Thoracic aorta (tissue), 2 donors: ENCODE data around the gene PLEKHA5. TPM values are rescaled to one million over a fixed set of nuclear protein-coding genes. Genes with fewer than 3 reads are reported as not detected.
"Not testable (repeated sequence)": the region's sequence is repeated elsewhere in the genome, so short reads cannot be mapped to it uniquely, and the experiment has no call there.

Experiments
- ATAC-seq: fragments of 150-250 bp; one replicate; pipeline ENCODE4 v1.8.0; 2017; ENCODE audit warnings: low read depth; ENCODE audit not compliant: insufficient number of reproducible peaks, low FRiP score
- DNase-seq: peaks from one replicate; pipeline ENCODE4 v3.0.0-alpha.2; 2020; ENCODE audit warnings: low spot score
- H3K27ac ChIP-seq, 2 donors: fragments of 200-600 bp; sonication (generic); 1 replicate in 1 of 2; 2 replicates in 1 of 2; pipeline ENCODE4 v1.5.1; 2016; ENCODE audit warnings: mild to moderate bottlenecking in 2 of 2, moderate library complexity in 2 of 2
- H3K27me3 ChIP-seq: fragments of 200-600 bp; sonication (generic); replicated peaks from 2 replicates; pipeline ENCODE4 v1.6.0; 2016; ENCODE audit warnings: mild to moderate bottlenecking; ENCODE audit not compliant: insufficient read depth
- H3K36me3 ChIP-seq: fragments of 200-600 bp; sonication (generic); one replicate; pipeline ENCODE4 v1.5.1; 2016
- H3K4me1 ChIP-seq, 2 donors: fragments of 200-600 bp; sonication (generic); 1 replicate in 1 of 2; 2 replicates in 1 of 2; pipeline versions ENCODE4 v1.5.1 to v1.6.0; 2016; ENCODE audit warnings: low read depth in 2 of 2, mild to moderate bottlenecking in 1 of 2; ENCODE audit not compliant: control insufficient read depth in 1 of 2
- H3K4me3 ChIP-seq: fragments of 200-600 bp; sonication (generic); 2 replicates; pipeline ENCODE4 v1.5.1; 2016; ENCODE audit warnings: mild to moderate bottlenecking
- H3K9me3 ChIP-seq: fragments of 200-600 bp; sonication (generic); 2 replicates; pipeline ENCODE4 v1.5.1; 2016
- CTCF ChIP-seq: fragments of 200-600 bp; sonication (generic); IDR thresholded peaks from one replicate; pipeline ENCODE4 v1.5.1; 2019; ENCODE audit warnings: antibody characterized with exemption
- total RNA-seq, 2 donors: library from RNA; depleted of rRNA; stranded (reverse); fragments of >200 nt; gene quantifications; one replicate each; pipeline versions ENCODE4 v1.1.0 to v1.2.3, GENCODE V29; 2016

PLEKHA5 gene
- total RNA-seq, 2 donors from 2014 or later: 18.4 to 27.7 TPM

GRCh38 chr12:19387161-19387560 is 257.6 kb downstream of the PLEKHA5 start:
- Histone ChIP-seq H3K27me3 (no peaks in the 10 kb centered on the region), H3K4me3 (no peak overlapping the region), H3K9me3 (no peaks in the 10 kb centered on the region), H3K27ac (no peak overlapping the region), H3K4me1 (peaks cover 2 to 4% of the 10 kb centered on the region in 2 donors), H3K36me3 (no peaks in the 10 kb centered on the region)
- DNase-seq (no peak), ATAC-seq (no peak)
- no peak for TF ChIP-seq CTCF

- DNase-seq (no peak), ATAC-seq (no peak)
- TF ChIP-seq CTCF: no peak
- H3K27me3 ChIP-seq: no peaks in the 10 kb centered on the region
- no peaks in the 10 kb centered on the region for H3K36me3 ChIP-seq
- H3K9me3 ChIP-seq: no peaks in the 10 kb centered on the region
- H3K27ac ChIP-seq: no peak overlapping the region
- no peaks in the 10 kb centered on the region for H3K4me1 ChIP-seq
- H3K4me3 ChIP-seq: no peak overlapping the region
Measured at GRCh38 chr12:19388131-19388549, 258.6 kb downstream of the PLEKHA5 start.

- Histone ChIP-seq H3K4me3 (no peak overlapping the region), H3K9me3 (no peaks in the 10 kb centered on the region), H3K36me3 (no peaks in the 10 kb centered on the region), H3K27ac (no peak overlapping the region), H3K4me1 (no peaks in the 10 kb centered on the region), H3K27me3 (no peaks in the 10 kb centered on the region)
- no peak for ATAC-seq
- TF ChIP-seq CTCF: no peak
- DNase-seq: no peak
Measured at GRCh38 chr12:19390051-19390598, 260.6 kb downstream of the PLEKHA5 start.

- not testable (repeated sequence) for H3K36me3 ChIP-seq, DNase-seq, ATAC-seq, H3K9me3 ChIP-seq, H3K27me3 ChIP-seq, H3K27ac ChIP-seq, H3K4me3 ChIP-seq, H3K4me1 ChIP-seq
Measured at GRCh38 chr12:19392644-19393043, 263.1 kb downstream of the PLEKHA5 start.

GRCh38 chr12:19394385-19394784 is 264.9 kb downstream of the PLEKHA5 start:
- H3K27ac ChIP-seq: no peak overlapping the region
- H3K4me1 ChIP-seq: no peaks in the 10 kb centered on the region
- no peaks in the 10 kb centered on the region for H3K9me3 ChIP-seq
- H3K36me3 ChIP-seq: no peaks in the 10 kb centered on the region
- DNase-seq (no peak), ATAC-seq (no peak)
- no peak overlapping the region for H3K4me3 ChIP-seq
- H3K27me3 ChIP-seq: no peaks in the 10 kb centered on the region
- no peak for TF ChIP-seq CTCF

- H3K4me1 ChIP-seq: peaks cover 0 to 5% of the 10 kb centered on the region in 2 donors
- H3K27me3 ChIP-seq: no peaks in the 10 kb centered on the region
- no peak overlapping the region for H3K4me3 ChIP-seq
- H3K27ac ChIP-seq: no peak overlapping the region
- no peaks in the 10 kb centered on the region for H3K36me3 ChIP-seq
- DNase-seq: no peak
- no peaks in the 10 kb centered on the region for H3K9me3 ChIP-seq
- no peak for ATAC-seq
- TF ChIP-seq CTCF: no peak
Measured at GRCh38 chr12:19397534-19397933, 268.0 kb downstream of the PLEKHA5 start.
